HG03378 (cell line): ENCODE measurements around the gene L3MBTL3.

Experiments
- ATAC-seq: cut with Tn5 transposase; IDR thresholded peaks from one replicate; pipeline ENCODE4 v1.9.1; 2021; ENCODE audit warnings: mild to moderate bottlenecking, moderate library complexity; ENCODE audit not compliant: unreplicated experiment

L3MBTL3 gene

DNA sequence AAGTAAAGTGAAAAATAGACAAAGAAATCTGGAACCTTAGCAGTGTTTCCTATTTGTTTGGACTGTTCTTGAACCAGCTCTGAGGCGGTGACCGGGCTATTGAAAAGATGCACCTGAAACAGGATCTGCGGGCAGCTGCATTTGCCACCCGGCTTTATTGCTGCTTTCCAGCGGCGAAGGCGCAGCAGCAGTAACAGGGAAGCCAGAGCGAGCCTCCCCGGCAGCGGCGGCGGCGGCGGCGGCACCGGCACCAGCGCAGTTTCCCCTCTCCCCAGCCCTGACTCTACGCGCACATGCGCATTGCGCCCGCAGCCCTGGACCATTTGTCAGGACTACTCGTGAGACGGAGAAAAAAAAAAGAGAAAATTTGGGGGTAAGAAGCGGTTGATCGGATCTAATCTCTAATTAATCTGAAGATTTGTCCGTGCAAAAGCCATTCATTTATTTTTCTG lies at the start of gene L3MBTL3:
Gene L3MBTL3 (plus strand): TSS at position 290 of the 452 bp plus-strand sequence. CDS start 24,119 bp downstream, outside the sequence.
- ATAC-seq = peak; percentile 58

DNA sequence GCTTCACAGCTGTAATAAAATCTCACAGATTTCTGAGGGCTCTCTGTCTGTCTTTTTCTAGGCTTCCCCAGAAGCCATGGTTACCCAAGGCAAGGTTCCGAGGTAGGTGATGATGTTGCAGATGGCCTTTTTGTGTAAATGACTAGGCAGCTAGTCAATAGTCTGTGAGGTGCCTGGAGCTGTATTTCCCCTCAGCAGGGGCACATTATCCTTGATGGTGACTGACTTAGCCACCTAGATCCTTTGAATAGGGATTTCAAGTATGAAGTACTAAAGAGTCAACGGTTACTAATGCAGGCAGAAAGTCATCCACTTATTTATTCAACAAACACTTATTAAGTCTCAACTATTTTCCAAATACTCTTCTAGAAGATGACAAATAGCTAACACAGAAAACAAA lies 49.3 kb upstream of the L3MBTL3 start:
- ATAC-seq = no peak

DNA sequence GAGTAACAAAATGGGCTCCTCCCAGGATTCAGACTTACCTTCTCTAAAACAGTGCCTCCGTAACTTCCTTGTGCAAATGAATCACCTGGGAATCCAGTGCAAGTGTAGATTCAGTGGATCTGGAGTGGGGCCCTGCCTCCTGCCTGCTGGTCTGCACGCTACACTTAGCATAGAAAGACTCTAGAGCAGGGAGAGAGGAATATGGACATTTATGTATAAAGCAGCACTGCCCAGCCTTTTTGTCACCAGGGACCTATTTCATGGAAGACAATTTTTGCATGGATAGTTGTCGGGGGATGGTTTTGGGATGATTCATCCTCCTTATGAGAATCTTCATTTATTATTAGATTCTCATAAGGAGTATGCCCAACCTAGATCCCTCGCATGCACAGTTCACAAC lies 42.3 kb upstream of the L3MBTL3 start:
- no peak for ATAC-seq

DNA sequence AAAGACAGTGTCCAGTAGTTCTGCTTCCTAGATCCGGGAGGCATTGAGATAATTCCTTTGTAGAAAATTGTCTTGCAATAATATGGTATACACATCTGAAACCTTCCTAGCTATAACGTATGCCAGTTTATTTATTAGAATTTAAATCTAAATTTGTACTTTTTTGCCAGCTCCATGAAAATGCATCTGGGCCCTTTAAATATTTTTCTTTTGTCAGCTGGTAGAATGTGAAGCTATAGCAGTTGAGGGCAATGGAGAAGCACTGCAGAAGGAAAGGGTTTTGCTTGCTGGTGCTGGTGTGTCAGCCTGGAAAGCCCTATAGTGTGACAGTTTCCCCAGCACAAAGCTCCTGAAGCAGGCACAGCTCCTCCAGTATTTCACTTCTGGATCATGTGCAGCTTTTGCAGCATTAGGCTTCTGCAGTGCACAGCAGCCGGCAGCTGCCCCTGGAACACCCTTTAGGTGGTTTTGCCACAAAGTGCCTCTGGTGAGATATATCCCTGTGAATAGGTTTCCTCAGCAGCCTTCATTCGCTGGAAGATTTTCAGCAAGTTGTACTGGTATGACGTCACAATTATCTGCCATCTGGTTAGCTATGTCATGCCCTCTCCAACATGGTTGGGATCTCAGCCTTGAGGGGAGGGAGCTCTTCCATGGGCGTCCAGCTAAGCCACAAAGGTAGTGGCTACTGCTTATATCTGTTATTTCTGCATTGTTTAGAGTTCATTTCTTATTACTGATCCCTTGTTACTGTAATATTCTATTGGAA lies 40.0 kb upstream of the L3MBTL3 start:
- ATAC-seq = no peak

DNA sequence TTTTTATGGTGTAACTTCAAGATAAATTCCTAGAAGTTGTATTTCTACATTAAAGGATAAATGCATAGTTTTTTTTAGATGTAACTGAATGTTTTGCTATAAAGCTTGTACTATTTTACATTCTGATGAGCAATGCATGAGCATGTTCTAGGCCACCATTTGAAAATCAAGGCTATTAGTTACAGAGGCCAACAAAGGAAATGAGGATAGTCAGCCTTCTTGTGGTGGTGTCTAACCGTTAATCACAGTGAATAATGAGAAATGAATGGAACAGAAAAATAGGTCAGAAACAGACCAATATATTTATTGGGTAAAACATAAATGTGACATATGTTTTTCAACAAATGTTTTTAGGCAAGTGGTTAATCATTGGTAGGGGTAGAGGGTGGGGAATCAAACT lies 37.6 kb upstream of the L3MBTL3 start:
- ATAC-seq = no peak

DNA sequence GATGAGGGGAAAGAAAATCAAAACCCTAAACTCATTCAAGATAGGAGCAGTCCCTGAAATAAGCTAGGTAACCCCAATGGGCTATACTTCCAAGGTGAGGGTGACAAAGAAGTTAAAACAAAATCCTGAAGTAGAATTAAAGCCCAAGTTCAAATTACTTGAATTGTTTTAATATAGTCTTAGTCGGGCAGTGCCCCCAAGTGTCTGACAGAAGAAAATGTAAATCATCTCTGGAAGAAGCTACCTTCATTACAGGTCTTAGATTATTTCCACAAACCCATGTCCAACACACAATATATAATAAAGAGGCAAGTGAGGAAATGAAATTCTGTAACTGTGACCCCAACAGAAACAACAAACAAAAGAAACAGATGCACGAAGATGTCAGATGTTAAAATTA lies 36.8 kb upstream of the L3MBTL3 start:
- no peak for ATAC-seq

DNA sequence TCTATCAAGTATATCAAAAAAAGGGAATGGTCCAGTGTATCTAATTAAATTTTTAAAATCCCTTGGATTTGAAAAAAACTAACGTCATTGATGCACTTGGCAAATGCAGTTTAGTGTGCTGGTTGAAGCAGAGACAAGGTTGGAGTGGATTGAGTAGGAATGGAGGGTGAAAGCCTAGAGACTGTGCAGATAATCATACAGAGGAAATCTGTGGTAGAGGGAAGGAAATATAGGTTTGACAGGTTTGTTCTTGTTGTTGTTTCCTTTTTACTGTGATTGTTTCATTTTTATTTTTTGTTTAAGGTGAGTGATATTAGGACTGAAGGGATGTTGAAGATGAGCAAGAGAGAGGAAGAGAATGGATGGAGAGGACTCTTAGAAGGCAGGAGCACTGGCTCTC lies 29.0 kb upstream of the L3MBTL3 start:
- ATAC-seq = no peak

DNA sequence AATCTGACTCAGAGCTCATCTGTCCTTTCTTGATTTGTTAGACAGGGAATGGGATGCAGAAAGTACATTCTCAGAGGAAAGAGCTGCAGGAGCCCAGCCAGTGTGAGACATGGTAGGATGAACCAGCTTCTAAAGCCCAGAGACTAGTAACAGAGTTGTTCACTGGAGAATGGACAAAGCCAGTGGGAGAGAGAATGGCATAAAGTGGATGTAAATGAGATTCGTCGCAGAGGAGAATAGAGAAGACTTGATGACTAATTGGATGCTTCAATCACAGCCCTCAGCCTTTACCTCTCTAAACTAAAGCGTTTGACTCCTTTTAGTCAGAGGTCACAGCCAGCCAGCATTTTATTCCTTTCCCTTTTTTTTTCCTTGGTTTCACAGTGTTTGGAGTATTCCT lies 25.5 kb upstream of the L3MBTL3 start:
- ATAC-seq = no peak

DNA sequence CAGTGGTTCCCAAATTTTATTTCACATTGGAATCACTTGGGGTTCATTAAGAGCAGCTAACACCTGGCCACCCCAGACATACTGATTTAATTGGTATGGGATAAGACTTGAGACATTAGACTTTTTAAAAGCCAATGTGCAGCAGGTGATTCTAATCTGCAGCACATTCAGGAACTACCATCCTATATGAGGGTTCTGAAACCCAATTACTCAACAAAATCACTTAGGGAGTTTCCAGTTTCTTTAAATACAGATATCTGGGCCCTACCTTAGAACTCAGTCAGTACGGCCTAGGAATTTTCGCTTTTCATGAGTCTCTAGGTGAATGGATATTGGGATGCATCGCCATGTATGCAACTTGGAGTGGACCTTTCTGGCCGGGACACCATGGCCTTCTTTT lies 24.0 kb upstream of the L3MBTL3 start:
- no peak for ATAC-seq

DNA sequence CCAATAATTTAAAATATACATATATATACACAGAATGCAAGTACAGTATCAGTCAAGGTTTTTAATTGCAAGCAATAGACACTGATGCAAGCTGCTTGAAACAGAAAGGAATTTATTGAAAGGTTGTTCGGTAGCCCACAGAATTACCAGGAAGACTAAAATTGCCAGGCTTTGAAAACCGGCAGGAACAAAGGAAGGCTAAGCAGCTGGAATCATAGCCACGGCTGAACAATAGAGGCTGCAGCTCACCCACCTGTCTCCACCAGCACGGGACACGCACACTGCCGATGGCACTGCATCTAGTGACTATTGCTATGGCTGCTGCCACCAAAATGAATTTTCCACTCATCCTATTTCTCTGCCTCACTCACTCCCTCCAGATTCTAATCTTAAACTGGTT lies 22.0 kb upstream of the L3MBTL3 start:
- ATAC-seq = no peak

DNA sequence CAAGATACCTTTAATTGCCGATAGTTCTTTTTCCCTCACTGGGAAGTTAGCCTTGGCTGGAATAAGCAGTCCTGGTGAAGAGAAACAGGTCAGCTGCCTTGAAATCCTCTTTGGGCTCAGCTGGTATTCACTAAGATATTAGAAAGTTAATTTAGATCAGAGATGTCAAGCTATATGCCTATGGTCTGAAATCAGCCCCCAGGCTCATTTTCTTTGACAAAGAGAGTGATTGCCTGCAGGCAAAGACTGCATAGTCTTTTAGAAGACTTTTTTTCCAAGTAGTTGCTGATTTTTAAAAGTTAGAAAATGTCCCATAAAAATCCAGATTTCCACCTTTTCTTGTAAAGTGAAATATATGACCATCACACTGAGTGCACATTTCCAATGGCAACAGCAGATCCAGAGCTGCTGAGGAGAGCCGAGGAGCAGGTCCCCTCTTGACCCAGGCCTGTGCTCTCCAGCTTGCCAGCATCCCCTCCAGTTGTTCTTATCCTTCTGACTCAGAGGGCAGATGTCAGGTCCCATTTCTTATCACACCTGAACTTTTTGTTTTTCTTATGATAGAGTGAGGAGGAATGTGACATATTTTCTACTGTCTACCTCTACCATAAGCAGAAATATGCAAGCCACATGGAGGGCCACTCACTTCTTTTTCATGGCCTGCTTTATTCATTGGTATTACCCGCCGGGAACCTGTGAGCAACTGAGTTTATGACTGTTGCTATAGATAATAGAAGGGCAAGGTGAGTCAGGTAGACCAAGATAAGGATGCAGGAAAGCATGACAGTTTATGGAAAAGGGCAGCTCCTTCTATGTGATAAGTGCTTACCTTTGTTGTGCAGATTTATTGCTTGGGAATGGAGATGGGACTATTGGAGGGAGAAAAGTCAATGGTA lies 17.6 kb upstream of the L3MBTL3 start:
- ATAC-seq = no peak

DNA sequence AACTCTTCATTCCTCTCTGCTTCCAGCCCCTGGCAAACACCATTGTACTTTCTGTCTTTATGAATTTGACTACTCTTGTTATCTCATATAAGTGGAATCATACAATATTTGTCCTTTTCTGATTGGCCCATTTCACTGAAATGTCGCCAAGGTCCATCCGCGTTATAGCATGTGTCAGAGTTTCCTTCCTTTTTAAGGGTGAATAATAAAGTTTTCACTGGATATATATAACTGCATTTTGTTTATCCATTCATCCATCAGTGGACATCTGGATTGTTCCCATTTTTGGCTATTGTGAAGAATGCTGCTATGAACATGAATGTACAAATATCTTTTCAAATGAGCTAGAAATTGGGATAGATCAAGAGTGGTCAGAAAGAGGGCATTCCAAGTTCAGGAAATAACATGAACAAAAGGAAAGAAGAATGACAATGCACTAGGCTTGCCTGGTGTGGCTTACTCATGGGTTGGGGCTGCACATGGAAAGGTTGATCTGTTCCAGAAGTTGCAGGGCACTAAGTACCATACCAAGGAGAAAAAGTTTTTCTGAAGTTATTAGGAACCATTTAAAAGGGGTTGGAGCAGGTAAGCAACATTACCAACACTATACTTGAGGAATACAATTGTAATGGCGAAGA lies 10.0 kb upstream of the L3MBTL3 start:
- no peak for ATAC-seq

DNA sequence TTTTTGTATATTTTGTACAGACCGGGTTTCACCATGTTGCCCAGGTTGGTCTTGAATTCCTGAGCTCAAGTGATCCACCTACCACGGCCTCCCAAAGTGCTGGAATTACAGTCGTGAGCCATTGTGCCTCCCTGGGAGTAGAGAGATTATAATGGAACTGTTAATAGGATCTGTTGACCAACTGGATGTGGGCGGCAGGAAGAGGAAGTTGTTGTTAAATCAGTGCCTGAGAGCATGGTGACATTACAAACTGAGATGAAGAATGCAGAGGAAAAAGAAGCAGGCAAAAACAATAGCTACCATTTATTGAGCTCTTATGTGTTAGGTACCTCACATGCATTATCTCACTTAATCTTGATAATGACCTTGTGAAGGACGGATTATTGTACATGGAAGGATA lies 9.2 kb upstream of the L3MBTL3 start:
- ATAC-seq = no peak

DNA sequence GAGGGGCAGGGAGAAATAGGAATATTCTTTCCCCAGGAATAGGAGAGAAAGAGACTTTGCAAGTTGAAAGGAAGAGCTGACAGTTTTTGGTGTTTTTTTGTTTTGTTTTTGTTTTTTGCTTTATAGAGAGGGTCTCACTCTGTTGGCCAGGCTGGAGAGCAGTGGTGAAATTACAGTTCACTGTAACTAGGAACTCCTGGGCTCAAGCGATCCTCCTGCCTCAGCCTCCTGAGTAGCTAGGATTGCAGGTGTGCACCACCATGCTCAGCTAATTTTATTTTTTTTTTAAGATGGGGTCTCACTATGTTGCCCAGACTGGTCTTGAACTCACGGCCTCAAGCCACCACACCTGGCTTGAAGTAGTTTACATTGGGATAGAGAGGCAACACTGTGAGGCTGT lies 8.0 kb upstream of the L3MBTL3 start:
- ATAC-seq = no peak

DNA sequence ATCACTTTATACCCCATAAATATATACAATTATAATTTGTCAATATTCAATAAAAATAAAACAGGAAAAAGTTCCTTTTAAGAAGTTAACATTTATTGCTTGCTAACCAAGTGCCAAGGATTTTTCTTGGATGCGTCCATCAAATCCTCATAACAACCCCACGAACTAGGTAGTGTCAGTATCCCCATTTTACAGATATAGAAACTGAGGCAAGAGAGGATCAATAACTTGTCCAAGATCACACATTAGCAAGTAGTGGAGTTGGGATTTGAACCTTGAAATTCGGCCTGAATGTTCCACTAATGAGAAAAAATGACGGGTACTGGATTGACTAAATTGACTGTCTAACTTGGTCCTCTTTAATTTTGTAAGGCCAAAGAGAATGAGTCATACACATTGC lies 5.7 kb upstream of the L3MBTL3 start:
- no peak for ATAC-seq

DNA sequence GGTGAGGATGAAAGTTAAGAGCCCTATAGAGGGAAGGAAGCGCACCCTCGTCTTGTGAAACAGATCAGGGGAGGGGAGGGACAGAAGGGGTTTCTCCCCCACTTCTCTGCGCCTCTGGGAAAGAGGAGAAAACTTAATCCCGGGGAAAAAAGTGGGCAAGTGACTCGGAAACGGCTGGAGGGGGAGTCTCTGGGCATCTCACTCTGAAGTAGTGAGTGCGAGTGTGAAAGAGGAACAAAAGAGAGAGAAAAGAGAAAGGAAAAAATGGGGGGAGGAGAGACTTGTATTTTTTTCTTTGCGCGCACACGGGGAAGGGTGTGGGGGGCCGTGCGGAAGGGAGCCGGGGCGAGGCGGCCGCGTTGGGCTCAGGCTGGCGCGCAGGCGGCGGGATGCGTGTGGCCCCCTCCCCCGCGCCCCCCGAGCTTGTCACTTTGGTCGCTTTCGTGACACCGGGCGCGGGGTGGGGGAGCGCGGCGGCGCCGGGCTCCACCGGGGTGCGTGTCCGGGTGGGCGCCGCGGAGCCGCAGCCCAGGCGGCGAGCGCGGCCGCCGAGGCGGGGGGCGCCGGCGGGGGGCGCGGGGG lies 454 bp downstream of the L3MBTL3 start:
- no peak for ATAC-seq

DNA sequence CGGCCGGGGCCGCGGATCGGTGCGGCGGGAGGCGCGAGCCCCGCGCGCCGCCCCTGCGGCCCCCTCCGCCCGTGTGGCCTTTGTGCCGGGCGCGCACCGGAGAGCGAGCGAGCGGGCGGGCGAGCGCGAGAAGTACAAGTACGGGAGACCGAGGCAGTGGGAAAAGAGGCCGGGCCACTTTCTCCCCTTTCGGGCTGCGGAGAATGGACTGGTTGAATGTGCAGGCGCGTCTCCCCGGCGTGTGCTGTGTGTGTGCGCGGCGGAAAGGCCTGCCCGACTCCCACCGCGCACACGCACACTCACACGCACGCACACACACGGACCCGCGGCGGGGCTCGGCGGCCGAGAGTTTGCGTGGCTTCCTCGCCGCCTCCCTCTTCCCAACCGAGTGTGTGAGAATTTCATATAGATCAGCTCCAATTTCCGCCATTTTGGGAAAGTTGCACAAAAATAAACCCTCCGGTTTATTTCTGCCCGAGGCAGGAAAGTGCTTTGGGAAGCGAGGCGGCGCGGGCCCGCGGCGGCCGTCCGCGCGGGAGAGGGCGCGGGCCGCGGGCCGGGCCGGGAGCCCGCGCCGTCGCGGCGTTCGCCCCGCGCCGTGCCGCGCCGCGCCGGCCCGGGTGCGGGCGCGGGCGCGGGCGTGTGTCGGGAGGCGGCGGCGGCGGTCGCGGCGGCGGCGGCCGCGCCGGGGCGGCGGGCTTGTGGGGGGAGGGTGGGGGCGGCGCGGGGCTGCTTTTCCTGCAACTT lies 1.1 kb downstream of the L3MBTL3 start:
- ATAC-seq = no peak

DNA sequence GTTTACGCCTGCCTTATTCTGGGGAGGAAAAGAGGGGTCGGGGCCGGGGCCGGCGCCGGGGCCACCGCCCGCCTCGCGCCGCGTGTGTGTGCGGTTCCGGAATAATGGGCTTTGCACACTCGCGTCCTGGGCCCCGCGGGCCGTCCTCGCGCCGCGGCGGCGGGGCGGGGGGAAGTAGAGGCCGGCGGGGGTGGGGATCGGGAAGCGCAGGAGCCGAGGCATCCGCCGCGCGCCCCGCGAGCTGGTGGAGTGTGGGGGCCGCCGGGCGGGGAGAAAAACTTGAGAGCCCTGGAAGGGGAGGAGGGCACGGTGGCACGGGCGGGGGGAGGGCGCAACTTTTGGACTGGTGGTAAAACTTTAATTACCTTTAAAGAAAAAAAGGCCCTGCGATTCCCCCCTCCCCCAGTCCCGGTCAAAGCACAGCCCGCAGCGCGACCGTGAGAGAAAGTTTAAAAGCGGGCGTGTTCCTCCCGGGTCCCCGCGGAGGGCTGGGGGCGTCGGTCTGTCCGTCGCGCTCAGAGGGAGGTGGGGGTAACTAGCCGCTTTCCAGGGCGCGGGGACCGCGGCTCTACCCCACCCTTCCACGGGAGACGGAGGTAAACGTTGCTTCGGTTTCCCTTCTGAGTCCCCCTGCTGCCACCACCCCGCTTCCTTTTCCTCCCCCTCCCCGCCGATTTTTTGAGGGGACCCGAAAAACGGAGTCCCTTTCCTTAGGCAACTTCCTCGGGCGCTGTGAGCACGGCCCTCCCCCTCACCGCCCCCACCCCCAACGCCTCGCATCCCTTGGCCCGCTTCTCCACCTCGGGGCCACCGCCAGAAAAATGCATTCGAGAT lies 1.9 kb downstream of the L3MBTL3 start:
- ATAC-seq = no peak

DNA sequence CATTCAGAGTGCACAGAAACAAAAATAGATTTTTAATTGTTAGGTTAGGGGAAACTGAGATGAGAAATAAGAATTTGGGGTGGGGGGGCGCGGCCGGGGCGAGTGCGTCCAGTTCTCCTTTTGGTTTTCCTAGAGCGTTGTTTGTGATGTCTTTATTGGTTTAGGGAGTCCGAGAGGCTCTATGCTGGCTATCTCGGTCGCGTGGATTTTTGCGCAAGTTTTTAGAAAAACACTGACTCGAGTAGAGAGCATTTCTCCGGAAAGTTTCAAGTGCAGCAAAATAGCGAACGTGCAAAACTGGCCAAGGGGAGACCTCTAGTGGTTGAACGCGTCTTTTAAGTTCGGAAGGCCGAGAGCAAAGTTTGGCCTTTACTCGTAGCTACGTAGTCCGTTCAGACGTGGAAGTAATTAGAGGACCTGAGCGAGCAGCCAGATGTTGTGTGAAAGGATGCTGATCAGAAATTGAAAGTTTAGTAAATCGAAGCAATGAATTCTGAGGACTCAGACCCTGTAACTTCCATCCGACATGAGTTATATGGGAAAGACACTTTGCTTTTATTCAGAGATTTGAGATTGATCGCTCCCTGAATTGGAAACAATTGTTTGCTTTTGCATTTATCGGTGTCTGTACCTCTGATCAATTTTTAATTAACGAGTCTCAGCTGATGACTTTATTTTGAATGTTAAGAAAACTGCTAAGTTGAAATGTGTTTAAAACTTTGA lies 2.7 kb downstream of the L3MBTL3 start:
- ATAC-seq = peak; percentile 81
